GM12864 (cell line): ENCODE data around the gene PEX26.
A peak's percentile ranks its signal among the peaks of the same experiment; 100 is the strongest.
"Not testable (repeated sequence)": the region's sequence is repeated elsewhere in the genome, so short reads cannot be mapped to it uniquely, and the experiment has no call there.

ENCODE experiments used
- DNase-seq: peaks from one replicate; pipeline ENCODE4 v3.0.0-alpha.2; 2011; ENCODE audit warnings: low read depth
- H3K4me3 ChIP-seq: 2 replicates; pipeline ENCODE4 v1.5.1; 2011; ENCODE audit warnings: mild to moderate bottlenecking, low read depth, low read length, control low read depth
- TF ChIP-seq, protein P1 (sequence below): IDR thresholded peaks from 2 replicates; pipeline ENCODE4 v1.5.1; 2011; ENCODE audit warnings: low read depth, mild to moderate bottlenecking, moderate library complexity, low read length, control low read depth, inconsistent platforms; ENCODE audit errors: missing control alignments

The PEX26 gene

DNA sequence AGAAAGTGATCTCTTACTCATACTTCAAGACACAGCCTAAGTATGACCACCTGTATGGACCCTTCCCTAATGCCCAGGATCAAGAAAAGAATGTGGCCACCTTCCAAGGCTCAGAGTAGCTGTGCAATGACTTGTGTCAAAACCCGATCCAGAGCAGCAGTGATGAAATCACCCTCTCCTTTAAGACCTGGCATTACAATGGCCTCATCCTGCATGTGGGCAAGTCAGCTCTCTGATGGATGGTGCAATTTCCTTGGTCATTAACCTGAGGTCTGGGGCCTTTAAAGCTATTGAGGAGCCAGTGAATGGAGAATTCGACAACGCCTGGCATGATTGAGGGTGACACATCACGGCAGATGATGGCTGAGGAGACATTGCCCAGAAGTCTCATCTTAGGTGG lies 23.7 kb downstream of the PEX26 start:
- TF ChIP-seq, protein P1, sequence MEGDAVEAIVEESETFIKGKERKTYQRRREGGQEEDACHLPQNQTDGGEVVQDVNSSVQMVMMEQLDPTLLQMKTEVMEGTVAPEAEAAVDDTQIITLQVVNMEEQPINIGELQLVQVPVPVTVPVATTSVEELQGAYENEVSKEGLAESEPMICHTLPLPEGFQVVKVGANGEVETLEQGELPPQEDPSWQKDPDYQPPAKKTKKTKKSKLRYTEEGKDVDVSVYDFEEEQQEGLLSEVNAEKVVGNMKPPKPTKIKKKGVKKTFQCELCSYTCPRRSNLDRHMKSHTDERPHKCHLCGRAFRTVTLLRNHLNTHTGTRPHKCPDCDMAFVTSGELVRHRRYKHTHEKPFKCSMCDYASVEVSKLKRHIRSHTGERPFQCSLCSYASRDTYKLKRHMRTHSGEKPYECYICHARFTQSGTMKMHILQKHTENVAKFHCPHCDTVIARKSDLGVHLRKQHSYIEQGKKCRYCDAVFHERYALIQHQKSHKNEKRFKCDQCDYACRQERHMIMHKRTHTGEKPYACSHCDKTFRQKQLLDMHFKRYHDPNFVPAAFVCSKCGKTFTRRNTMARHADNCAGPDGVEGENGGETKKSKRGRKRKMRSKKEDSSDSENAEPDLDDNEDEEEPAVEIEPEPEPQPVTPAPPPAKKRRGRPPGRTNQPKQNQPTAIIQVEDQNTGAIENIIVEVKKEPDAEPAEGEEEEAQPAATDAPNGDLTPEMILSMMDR = no peak
- DNase-seq = no peak
- no peak overlapping the region for H3K4me3 ChIP-seq

DNA sequence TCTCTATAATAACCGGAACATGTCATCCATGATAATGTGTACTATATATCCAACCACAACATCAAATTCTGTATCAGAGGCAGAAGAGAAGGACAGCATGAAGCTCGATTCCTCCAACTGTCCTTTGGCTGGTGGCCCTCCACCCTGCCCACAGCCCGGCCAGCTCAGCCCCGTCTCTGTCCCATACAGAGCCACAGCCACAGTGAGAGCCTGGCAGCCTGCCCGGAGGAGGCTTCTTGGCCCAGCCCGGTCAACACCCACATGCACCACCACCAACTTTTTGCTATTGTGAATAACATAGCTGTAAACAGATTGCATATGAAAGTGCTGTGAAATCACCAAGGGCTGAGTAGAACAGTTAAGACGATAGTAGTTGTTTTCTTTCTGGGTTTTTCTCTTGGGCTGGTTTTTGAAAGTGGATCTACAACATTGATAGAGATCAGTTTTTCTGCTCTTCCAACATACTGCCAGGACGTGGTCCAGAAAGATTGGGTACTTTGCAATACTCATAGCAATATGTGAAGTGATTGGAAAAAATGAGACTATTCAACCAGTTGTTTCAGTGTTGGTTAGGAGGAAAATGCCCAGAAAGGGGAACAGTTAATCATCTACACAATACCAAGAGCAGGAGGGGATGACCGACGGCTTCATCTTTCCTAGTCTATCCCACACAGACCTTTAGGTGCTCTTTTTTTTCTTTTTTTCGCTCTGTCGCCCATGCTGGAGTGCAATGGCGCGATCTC lies 25.9 kb downstream of the PEX26 start:
- H3K4me3 ChIP-seq = no peak overlapping the region
- no peak for DNase-seq
- TF ChIP-seq, protein P1 = no peak

DNA sequence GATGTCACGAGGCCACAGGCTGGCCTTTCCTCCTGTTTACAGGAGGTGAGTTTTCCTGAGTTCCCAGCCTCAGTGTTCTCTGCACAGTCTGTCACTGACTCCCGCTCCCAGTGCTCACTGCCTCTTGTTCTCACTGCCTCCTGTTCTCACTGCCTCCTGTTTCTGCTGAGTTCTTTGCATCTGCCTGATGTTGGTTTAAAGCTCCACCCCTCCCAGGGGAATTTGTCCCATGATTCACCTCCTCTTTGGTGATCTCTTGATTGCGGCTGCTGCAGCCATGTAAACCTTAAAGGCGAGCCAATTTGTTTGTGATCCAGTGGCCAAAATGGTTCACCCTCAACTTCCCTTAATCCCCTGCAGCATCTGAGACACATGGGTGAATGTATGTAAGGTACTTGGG lies 26.8 kb downstream of the PEX26 start:
- TF ChIP-seq, protein P1 = no peak
- no peak for DNase-seq

DNA sequence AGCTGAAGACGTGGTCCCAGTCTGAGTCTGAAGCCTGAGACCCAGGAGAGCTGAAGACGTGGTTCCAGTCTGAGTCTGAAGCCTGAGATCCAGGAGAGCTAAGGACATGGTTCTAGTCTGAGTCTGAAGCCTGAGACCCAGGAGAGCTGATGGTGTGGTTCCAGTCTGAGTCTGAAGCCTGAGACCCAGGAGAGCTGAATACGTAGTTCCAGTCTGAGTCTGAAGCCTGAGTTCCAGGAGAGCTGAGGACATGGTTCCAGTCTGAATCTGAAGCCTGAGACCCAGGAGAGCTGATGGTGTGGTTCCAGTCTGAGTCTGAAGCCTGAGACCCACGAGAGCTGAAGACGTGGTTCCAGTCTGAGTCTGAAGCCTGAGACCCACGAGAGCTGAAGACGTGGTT lies 28.2 kb downstream of the PEX26 start:
- DNase-seq = not testable (repeated sequence)
- H3K4me3 ChIP-seq = peak overlapping the region; percentile 31

More for the DNA sequence above, 26.8 kb downstream of the PEX26 start:
- no peak overlapping the region for H3K4me3 ChIP-seq

DNA sequence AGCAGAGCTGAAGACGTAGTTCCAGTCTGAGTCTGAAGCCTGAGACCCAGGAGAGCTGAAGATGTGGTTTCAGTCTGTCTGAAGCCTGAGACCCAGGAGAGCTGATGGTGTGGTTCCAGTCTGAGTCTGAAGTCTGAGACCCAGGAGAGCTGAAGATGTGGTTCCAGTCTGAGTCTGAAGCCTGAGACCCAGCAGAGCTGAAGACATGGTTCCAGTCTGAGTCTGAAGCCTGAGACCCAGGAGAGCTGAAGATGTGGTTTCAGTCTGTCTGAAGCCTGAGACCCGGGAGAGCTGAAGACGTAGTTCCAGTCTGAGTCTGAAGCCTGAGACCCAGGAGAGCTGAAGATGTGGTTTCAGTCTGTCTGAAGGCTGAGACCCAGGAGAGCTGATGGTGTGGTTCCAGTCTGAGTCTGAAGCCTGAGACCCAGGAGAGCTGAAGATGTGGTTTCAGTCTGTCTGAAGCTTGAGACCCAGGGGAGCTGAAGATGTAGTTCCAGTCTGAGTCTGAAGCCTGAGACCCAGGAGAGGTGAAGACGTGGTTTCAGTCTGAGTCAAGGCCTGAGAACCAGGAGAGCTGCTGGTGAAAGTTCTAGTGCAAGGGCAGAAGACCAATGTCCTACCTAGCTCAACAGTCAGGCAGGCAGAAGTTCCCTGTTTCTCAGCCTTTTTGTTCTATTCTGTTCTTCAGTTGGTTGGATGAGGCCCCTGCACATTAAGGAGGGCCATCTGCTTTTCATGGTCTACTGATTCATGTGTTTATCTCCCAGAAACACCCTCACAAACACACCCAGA lies 29.0 kb downstream of the PEX26 start:
- DNase-seq = peak; percentile 96

DNA sequence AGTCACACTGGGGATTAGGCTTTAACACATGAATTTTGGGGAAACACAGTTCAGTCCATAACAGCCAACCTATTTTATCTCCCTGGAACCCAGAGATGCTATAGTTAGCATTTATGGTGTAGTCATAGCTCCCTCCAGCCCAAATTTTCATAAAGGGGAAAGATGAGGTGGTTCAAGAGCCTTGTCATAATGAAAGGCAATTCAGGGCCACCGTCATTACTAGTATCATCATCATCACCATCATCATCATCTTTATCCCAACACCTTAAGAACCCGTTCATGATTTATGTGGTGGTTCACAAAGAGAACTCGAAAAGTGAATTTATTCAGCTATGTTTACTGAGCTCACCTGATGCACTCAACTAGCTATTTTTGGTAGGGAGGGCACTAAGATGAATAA lies 30.4 kb downstream of the PEX26 start:
- TF ChIP-seq, protein P1 = no peak
- no peak for DNase-seq
- H3K4me3 ChIP-seq = no peak overlapping the region

More for the DNA sequence above, 29.0 kb downstream of the PEX26 start:
- H3K4me3 ChIP-seq = not testable (repeated sequence)

DNA sequence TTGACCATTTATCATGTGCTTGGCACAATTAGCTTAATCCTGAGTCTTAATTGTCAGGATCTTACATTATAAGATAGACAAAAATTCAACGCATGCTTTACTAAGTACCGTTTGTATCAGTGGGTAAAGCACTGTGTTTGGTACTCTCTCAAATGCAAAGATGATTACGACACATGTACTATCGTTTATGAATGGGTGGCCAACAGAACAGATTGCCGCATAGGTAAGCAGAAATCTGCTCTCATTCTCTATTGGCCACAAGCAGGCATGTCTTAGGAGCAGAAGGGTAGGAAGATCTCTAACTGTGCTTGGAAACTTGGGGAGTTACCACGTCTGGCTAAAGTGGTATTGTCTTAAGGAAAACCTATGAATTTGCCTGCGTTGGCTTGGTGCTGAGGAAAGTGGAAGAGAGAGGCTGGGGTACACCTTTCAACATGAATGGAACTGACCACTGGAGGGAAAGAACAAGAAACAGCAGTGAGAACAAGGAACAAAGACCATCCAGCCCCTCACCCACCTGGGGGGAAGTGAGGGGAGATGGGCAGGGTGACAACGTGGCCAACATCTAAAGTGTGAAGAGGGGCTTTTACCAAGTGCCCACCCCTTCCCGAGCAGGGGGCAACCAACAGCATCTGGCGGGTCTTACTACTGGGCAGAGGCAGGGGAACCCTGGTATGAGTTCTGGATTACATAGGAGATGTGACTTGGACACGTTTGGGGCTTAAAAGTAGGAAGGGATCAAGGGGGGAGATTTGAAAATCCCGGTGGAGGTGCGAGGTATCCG lies 31.8 kb downstream of the PEX26 start:
- TF ChIP-seq, protein P1 = no peak
- no peak for DNase-seq
- peak overlapping the region; percentile 57 for H3K4me3 ChIP-seq
